Panc1 (cell line): Measurements from ENCODE around the gene RANBP3.

Experiments
- POLR2AphosphoS5 ChIP-seq: IDR thresholded peaks from 2 replicates; pipeline ENCODE4 v1.6.1; 2012; ENCODE audit warnings: mild to moderate bottlenecking, low read depth, low read length, moderate library complexity
- SIN3A ChIP-seq: IDR thresholded peaks from 2 replicates; pipeline ENCODE4 v1.6.1; 2012; ENCODE audit warnings: low read depth, mild to moderate bottlenecking, low read length, moderate library complexity, borderline replicate concordance; ENCODE audit not compliant: insufficient read depth
- TCF7L2 ChIP-seq: IDR thresholded peaks from 2 replicates; pipeline ENCODE4 v1.6.1; 2011; ENCODE audit warnings: mild to moderate bottlenecking, low read depth, low read length, inconsistent platforms
- TF ChIP-seq, protein P1 (sequence below): fragments of 450-650 bp; IDR thresholded peaks from 2 replicates; pipeline ENCODE4 v1.5.1; 2017; ENCODE audit warnings: mild to moderate bottlenecking
- TF ChIP-seq, protein P2 (sequence below), 2 experiments: IDR thresholded peaks; 2 replicates each; pipeline ENCODE4 v1.6.1; 2011 to 2012; ENCODE audit warnings: low read depth in 2 of 2, control low read depth in 1 of 2, low read length in 1 of 2, mild to moderate bottlenecking in 1 of 2, moderate library complexity in 1 of 2; ENCODE audit not compliant: insufficient read depth in 1 of 2

DNA sequence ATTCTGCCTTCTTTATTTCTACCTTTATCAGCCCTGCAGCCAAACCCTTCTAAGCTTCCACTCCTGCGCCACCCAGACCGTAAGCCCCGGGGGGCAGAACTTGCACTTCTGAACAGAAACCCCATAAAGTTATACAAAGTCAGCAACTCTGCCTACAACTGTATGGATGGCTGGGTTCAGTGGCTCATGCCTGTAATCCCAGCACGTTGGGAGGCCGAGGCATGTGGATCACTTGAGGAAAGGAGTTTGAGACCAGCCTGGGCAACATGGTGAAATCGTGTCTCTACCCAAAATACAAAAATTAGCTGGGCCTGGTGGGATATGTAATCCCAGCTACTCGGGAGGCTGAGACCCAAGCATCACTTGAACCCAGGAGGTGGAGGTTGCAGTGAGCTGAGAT lies 10.4 kb downstream of the RANBP3 start:
- TF ChIP-seq POLR2AphosphoS5 (no peak), SIN3A (no peak), TCF7L2 (no peak)
- TF ChIP-seq, protein P1, sequence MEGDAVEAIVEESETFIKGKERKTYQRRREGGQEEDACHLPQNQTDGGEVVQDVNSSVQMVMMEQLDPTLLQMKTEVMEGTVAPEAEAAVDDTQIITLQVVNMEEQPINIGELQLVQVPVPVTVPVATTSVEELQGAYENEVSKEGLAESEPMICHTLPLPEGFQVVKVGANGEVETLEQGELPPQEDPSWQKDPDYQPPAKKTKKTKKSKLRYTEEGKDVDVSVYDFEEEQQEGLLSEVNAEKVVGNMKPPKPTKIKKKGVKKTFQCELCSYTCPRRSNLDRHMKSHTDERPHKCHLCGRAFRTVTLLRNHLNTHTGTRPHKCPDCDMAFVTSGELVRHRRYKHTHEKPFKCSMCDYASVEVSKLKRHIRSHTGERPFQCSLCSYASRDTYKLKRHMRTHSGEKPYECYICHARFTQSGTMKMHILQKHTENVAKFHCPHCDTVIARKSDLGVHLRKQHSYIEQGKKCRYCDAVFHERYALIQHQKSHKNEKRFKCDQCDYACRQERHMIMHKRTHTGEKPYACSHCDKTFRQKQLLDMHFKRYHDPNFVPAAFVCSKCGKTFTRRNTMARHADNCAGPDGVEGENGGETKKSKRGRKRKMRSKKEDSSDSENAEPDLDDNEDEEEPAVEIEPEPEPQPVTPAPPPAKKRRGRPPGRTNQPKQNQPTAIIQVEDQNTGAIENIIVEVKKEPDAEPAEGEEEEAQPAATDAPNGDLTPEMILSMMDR = no peak
- TF ChIP-seq, protein P2, sequence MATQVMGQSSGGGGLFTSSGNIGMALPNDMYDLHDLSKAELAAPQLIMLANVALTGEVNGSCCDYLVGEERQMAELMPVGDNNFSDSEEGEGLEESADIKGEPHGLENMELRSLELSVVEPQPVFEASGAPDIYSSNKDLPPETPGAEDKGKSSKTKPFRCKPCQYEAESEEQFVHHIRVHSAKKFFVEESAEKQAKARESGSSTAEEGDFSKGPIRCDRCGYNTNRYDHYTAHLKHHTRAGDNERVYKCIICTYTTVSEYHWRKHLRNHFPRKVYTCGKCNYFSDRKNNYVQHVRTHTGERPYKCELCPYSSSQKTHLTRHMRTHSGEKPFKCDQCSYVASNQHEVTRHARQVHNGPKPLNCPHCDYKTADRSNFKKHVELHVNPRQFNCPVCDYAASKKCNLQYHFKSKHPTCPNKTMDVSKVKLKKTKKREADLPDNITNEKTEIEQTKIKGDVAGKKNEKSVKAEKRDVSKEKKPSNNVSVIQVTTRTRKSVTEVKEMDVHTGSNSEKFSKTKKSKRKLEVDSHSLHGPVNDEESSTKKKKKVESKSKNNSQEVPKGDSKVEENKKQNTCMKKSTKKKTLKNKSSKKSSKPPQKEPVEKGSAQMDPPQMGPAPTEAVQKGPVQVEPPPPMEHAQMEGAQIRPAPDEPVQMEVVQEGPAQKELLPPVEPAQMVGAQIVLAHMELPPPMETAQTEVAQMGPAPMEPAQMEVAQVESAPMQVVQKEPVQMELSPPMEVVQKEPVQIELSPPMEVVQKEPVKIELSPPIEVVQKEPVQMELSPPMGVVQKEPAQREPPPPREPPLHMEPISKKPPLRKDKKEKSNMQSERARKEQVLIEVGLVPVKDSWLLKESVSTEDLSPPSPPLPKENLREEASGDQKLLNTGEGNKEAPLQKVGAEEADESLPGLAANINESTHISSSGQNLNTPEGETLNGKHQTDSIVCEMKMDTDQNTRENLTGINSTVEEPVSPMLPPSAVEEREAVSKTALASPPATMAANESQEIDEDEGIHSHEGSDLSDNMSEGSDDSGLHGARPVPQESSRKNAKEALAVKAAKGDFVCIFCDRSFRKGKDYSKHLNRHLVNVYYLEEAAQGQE (IDR thresholded peaks at IDR 0.05; ENCODE audit: insufficient read depth in 1 of 2, low read depth in 2 of 2, low read length in 1 of 2) = no peak
